ENCODE data around the gene TMEM212.

Gene TMEM212

GRCh38 chr3:171803044-171803443 is 40.1 kb upstream of the TMEM212 start:
- H3K27ac ChIP-seq, result no peak overlapping the region
- TF ChIP-seq CTCF (conservative IDR thresholded peaks at IDR 0.05) (no peak), ZFX (IDR thresholded peaks at IDR 0.05) (no peak)

GRCh38 chr3:171804618-171805389 is 38.3 kb upstream of the TMEM212 start:
- no peak for TF ChIP-seq ZFX (IDR thresholded peaks at IDR 0.05)
- TF ChIP-seq CTCF (conservative IDR thresholded peaks at IDR 0.05), result no peak
- H3K27ac ChIP-seq, result no peak overlapping the region

GRCh38 chr3:171805687-171806086 is 37.5 kb upstream of the TMEM212 start:
- TF ChIP-seq ZFX (IDR thresholded peaks at IDR 0.05) (no peak), CTCF (conservative IDR thresholded peaks at IDR 0.05) (no peak)
- H3K27ac ChIP-seq, result no peak overlapping the region

GRCh38 chr3:171806200-171807128 is 36.7 kb upstream of the TMEM212 start:
- H3K27ac ChIP-seq, result no peak overlapping the region
- TF ChIP-seq CTCF (conservative IDR thresholded peaks at IDR 0.05), result no peak

GRCh38 chr3:171807129-171807675 is 35.9 kb upstream of the TMEM212 start:
- no peak for TF ChIP-seq CTCF (conservative IDR thresholded peaks at IDR 0.05)
- TF ChIP-seq ZFX (IDR thresholded peaks at IDR 0.05), result no peak
- H3K27ac ChIP-seq, result no peak overlapping the region

GRCh38 chr3:171807806-171808205 is 35.3 kb upstream of the TMEM212 start:
- no peak overlapping the region for H3K27ac ChIP-seq
- no peak for TF ChIP-seq CTCF (conservative IDR thresholded peaks at IDR 0.05)
- TF ChIP-seq ZFX (IDR thresholded peaks at IDR 0.05), result no peak

- TF ChIP-seq ZFX (IDR thresholded peaks at IDR 0.05), result no peak
- TF ChIP-seq CTCF (conservative IDR thresholded peaks at IDR 0.05), result no peak
- H3K27ac ChIP-seq, result peak overlapping the region; percentile 36; the same call in 1 of the 2 replicates
Observed at GRCh38 chr3:171809611-171809860, 33.6 kb upstream of the TMEM212 start.

Data from C4-2B (cell line).